Panc1 (cell line): Measurements from ENCODE around the gene PCDHB3. TPM values are rescaled to one million over a fixed set of nuclear protein-coding genes. Genes with fewer than 3 reads are reported as not detected.
A peak's percentile ranks its signal among the peaks of the same experiment; 100 is the strongest.

ENCODE experiments used
- ATAC-seq: fragments of 200-7000 bp; cut with Tn5 transposase; 2 replicates; pipeline ENCODE4 v1.9.1; 2020; ENCODE audit warnings: mild to moderate bottlenecking, moderate library complexity
- BruUV-seq: library from RNA; stranded (reverse); fragments of 400-500 nt; replicated peaks from 2 replicates; lab custom pipeline; 2021; lab: Mats Ljungman, UMichigan
- CTCF ChIA-PET: fragments of 300-600 bp; sonication (Branson Sonifier 250); formaldehyde crosslinking; loops from one replicate; lab custom pipeline; 2022; ENCODE audit warnings: antibody characterized with exemption; lab: Charles Lee
- POLR2A ChIA-PET: fragments of 300-600 bp; sonication (Branson Sonifier 250); formaldehyde crosslinking; loops from one replicate; lab custom pipeline; 2022; ENCODE audit warnings: antibody characterized with exemption; lab: Charles Lee
- DNase-seq: peaks from one replicate; pipeline ENCODE4 v3.0.0-alpha.2; 2010; ENCODE audit warnings: low read depth, low spot score
- H3K27ac ChIP-seq: 2 replicates; pipeline ENCODE4 v1.5.1; 2011; ENCODE audit warnings: mild to moderate bottlenecking, low read length, inconsistent platforms
- H3K27me3 ChIP-seq: fragments of 200-500 bp; sonication (Bioruptor generic); 2 replicates; pipeline ENCODE4 v1.6.0; 2014; ENCODE audit warnings: low read length, inconsistent platforms; ENCODE audit not compliant: control insufficient read depth, insufficient read depth
- H3K36me3 ChIP-seq: fragments of 200-500 bp; sonication (Bioruptor generic); 2 replicates; pipeline ENCODE4 v1.5.1; 2014; ENCODE audit warnings: inconsistent platforms, mild to moderate bottlenecking, low read length, moderate library complexity; ENCODE audit not compliant: control insufficient read depth, insufficient read depth
- H3K4me1 ChIP-seq: 2 replicates; pipeline ENCODE4 v1.5.1; 2011; ENCODE audit warnings: inconsistent platforms, mild to moderate bottlenecking, low read length, moderate library complexity; ENCODE audit not compliant: control insufficient read depth, insufficient read depth
- H3K4me3 ChIP-seq, 2 experiments: 2 replicates each; pipeline ENCODE4 v1.5.1; 2011 to 2012; ENCODE audit warnings: low read depth in 2 of 2, low read length in 2 of 2, mild to moderate bottlenecking in 2 of 2, inconsistent platforms in 1 of 2, moderate library complexity in 1 of 2
- H3K9me3 ChIP-seq: fragments of 200-500 bp; sonication (Bioruptor generic); 2 replicates; pipeline ENCODE4 v1.5.1; 2014; ENCODE audit warnings: low read depth, mild to moderate bottlenecking, inconsistent platforms, low read length, moderate library complexity; ENCODE audit not compliant: control insufficient read depth, insufficient read depth
- CTCF ChIP-seq: fragments of 450-650 bp; IDR thresholded peaks from 2 replicates; pipeline ENCODE4 v1.5.1; 2017; ENCODE audit warnings: mild to moderate bottlenecking
- POLR2AphosphoS5 ChIP-seq: IDR thresholded peaks from 2 replicates; pipeline ENCODE4 v1.6.1; 2012; ENCODE audit warnings: mild to moderate bottlenecking, low read depth, low read length, moderate library complexity
- REST ChIP-seq, 2 experiments: IDR thresholded peaks; 2 replicates each; pipeline ENCODE4 v1.6.1; 2011 to 2012; ENCODE audit warnings: low read depth in 2 of 2, control low read depth in 1 of 2, low read length in 1 of 2, mild to moderate bottlenecking in 1 of 2, moderate library complexity in 1 of 2; ENCODE audit not compliant: insufficient read depth in 1 of 2
- SIN3A ChIP-seq: IDR thresholded peaks from 2 replicates; pipeline ENCODE4 v1.6.1; 2012; ENCODE audit warnings: low read depth, mild to moderate bottlenecking, low read length, moderate library complexity, borderline replicate concordance; ENCODE audit not compliant: insufficient read depth
- TCF7L2 ChIP-seq: IDR thresholded peaks from 2 replicates; pipeline ENCODE4 v1.6.1; 2011; ENCODE audit warnings: mild to moderate bottlenecking, low read depth, low read length, inconsistent platforms
- in situ Hi-C: cut with HindIII; loops from 2 replicates; pipeline ENCODE4 v1.10.0; 2016; ENCODE audit warnings: low sequenced_read_pairs, low pct_unique_long_range_greater_than_20kb
- intact Hi-C: fragments of 100-400 bp; cut with micrococcal nuclease; formaldehyde crosslinking; loops from one replicate; pipeline ENCODE4 v1.10.0; 2022; ENCODE audit not compliant: unreplicated experiment
- total RNA-seq: library from RNA; stranded (reverse); gene quantifications from one replicate; pipeline ENCODE4 v1.2.1, GENCODE V29; 2021; ENCODE audit not compliant: unreplicated experiment

PCDHB3 gene
- total RNA-seq, 1 experiment from 2014 or later = 0.92 TPM

GRCh38 chr5:141082228-141082627 lies 18.0 kb upstream of the PCDHB3 start:
- BruUV-seq = no TSS peak
- Histone ChIP-seq H3K4me1 (peaks cover 3% of the 10 kb centered on the region), H3K9me3 (no peaks in the 10 kb centered on the region), H3K27me3 (peaks cover 2% of the 10 kb centered on the region; the same call in 1 of the 2 replicates), H3K27ac (no peak overlapping the region), H3K36me3 (no peaks in the 10 kb centered on the region), H3K4me3 (no peak overlapping the region)
- ATAC-seq = no peak
- TF ChIP-seq CTCF (no peak), POLR2AphosphoS5 (no peak), TCF7L2 (no peak), SIN3A (no peak), REST (IDR thresholded peaks at IDR 0.05; ENCODE audit: insufficient read depth in 1 of 2, low read depth in 2 of 2, low read length in 1 of 2) (no peak)
- intact Hi-C loops (no loop called here), in situ Hi-C loops (loop anchor here (25.0 kb wide), 1 partner anchor 105 kb away; the partner anchor contains the start of genes PCDHB10, PCDHB11, PCDHB16 and PCDHB8)
- ChIA-PET CTCF (interaction anchor here (0.6 kb wide), 1 partner anchor 114 kb away, joined by 3 read pairs; no protein-coding TSS in a partner anchor), POLR2A (interaction anchor here (1.0 kb wide), 1 partner anchor 32 kb away, joined by 3 read pairs; no protein-coding TSS in a partner anchor)
- no peak for DNase-seq

- peak overlapping the region; percentile 86 for H3K27ac ChIP-seq
- ATAC-seq (peak; percentile 100), DNase-seq (peak; percentile 53)
- ChIA-PET CTCF (interaction anchor here (0.7 to 1.3 kb wide), 2 partner anchors 10 to 103 kb away, joined by 3 to 4 read pairs; partner anchors contain the start of gene PCDHB2), POLR2A (no interaction called here)
- H3K36me3 ChIP-seq = no peaks in the 10 kb centered on the region
- H3K4me1 ChIP-seq = peaks cover 3% of the 10 kb centered on the region
- intact Hi-C loops (no loop called here), in situ Hi-C loops (loop anchor here (25.0 kb wide), 1 partner anchor 103 kb away; the partner anchor contains the start of genes PCDHB10, PCDHB11, PCDHB16 and PCDHB8)
- BruUV-seq = no TSS peak
- no peak for TF ChIP-seq REST (IDR thresholded peaks at IDR 0.05; ENCODE audit: insufficient read depth in 1 of 2, low read depth in 2 of 2, low read length in 1 of 2)
- TF ChIP-seq CTCF = peak; percentile 89
- peak overlapping the region; percentile 66 to 75 for H3K4me3 ChIP-seq
- H3K27me3 ChIP-seq = peaks cover 2% of the 10 kb centered on the region; the same call in 1 of the 2 replicates
- H3K9me3 ChIP-seq = no peaks in the 10 kb centered on the region
Observed at GRCh38 chr5:141084487-141084989, 15.7 kb upstream of the PCDHB3 start.
